GM12878 (cell line): ENCODE results near the gene SLC35E1. TPM values are rescaled to one million over a fixed set of nuclear protein-coding genes. Genes with fewer than 3 reads are reported as not detected.

ENCODE experiments used
- BACH1 ChIP-seq: fragments of 450-650 bp; IDR thresholded peaks from 2 replicates; pipeline ENCODE4 v1.6.1; 2017; ENCODE audit warnings: mild to moderate bottlenecking, borderline replicate concordance
- BCL11A ChIP-seq: IDR thresholded peaks from 2 replicates; pipeline ENCODE4 v1.6.1; 2011; ENCODE audit warnings: low read depth, low read length
- CBX5 ChIP-seq: sonication (generic); IDR thresholded peaks from 2 replicates; pipeline ENCODE4 v1.6.1; 2016; ENCODE audit warnings: low read depth, moderate library complexity, mild to moderate bottlenecking, inconsistent platforms
- CREB1 ChIP-seq: IDR thresholded peaks from 2 replicates; pipeline ENCODE4 v1.6.1; 2012; ENCODE audit warnings: low read depth, mild to moderate bottlenecking, inconsistent platforms
- DPF2 ChIP-seq: fragments of 450-650 bp; IDR thresholded peaks from 2 replicates; pipeline ENCODE4 v1.6.1; 2017; ENCODE audit warnings: mild to moderate bottlenecking
- EED ChIP-seq: sonication (generic); IDR thresholded peaks from 2 replicates; pipeline ENCODE4 v1.6.1; 2016; ENCODE audit warnings: antibody characterized with exemption, low read depth
- EP300 ChIP-seq, 2 experiments: fragments of 150-350 bp in 1 of 2; IDR thresholded peaks; 2 replicates each; pipeline ENCODE4 v1.6.1; 2011 to 2012; ENCODE audit warnings: low read depth in 2 of 2, low read length in 2 of 2, borderline replicate concordance in 1 of 2, improper control_type of control experiment in 1 of 2, inconsistent platforms in 1 of 2; ENCODE audit not compliant: control insufficient read depth in 1 of 2
- FOS ChIP-seq: IDR thresholded peaks from 3 replicates; pipeline ENCODE4 v1.6.1; 2011; ENCODE audit warnings: borderline replicate concordance; ENCODE audit not compliant: insufficient read length; ENCODE audit errors: extremely low read depth
- FOXK2 ChIP-seq: fragments of 450-650 bp; IDR thresholded peaks from 2 replicates; pipeline ENCODE4 v1.6.1; 2017; ENCODE audit warnings: mild to moderate bottlenecking, moderate library complexity
- FOXM1 ChIP-seq: IDR thresholded peaks from 2 replicates; pipeline ENCODE4 v1.6.1; 2012; ENCODE audit warnings: low read depth, mild to moderate bottlenecking, inconsistent platforms, low read length, moderate library complexity
- GABPA ChIP-seq: IDR thresholded peaks from 2 replicates; pipeline ENCODE4 v1.6.1; 2014; ENCODE audit warnings: antibody characterized with exemption, low read depth, mild to moderate bottlenecking, inconsistent platforms
- GATAD2B ChIP-seq: fragments of 450-650 bp; conservative IDR thresholded peaks from 2 replicates; pipeline ENCODE4 v1.6.1; 2017; ENCODE audit warnings: low read depth, mild to moderate bottlenecking, moderate library complexity
- HCFC1 ChIP-seq: fragments of 150-350 bp; IDR thresholded peaks from 2 replicates; pipeline ENCODE4 v1.6.1; 2014; ENCODE audit warnings: low read length
- HDAC6 ChIP-seq: fragments of 200-600 bp; sonication (generic); IDR thresholded peaks from one replicate; pipeline ENCODE4 v1.8.0; 2017; ENCODE audit warnings: antibody characterized with exemption; ENCODE audit not compliant: unreplicated experiment
- HDGF ChIP-seq: fragments of 450-650 bp; IDR thresholded peaks from 2 replicates; pipeline ENCODE4 v1.6.1; 2016; ENCODE audit warnings: antibody characterized with exemption
- JUND ChIP-seq: IDR thresholded peaks from 2 replicates; pipeline ENCODE4 v1.6.1; 2012; ENCODE audit warnings: low read depth, mild to moderate bottlenecking, low read length, improper control_type of control experiment, moderate library complexity
- MYB ChIP-seq: fragments of 150-350 bp; IDR thresholded peaks from 2 replicates; pipeline ENCODE4 v1.6.1; 2014; ENCODE audit warnings: mild to moderate bottlenecking, low read depth, low read length, borderline replicate concordance
- NBN ChIP-seq: fragments of 450-650 bp; IDR thresholded peaks from 2 replicates; pipeline ENCODE4 v1.6.1; 2016
- NR2C2 ChIP-seq: IDR thresholded peaks from 2 replicates; pipeline ENCODE4 v1.6.1; 2011; ENCODE audit warnings: borderline replicate concordance, low read depth; ENCODE audit not compliant: control insufficient read depth, insufficient read length
- PML ChIP-seq: IDR thresholded peaks from 2 replicates; pipeline ENCODE4 v1.6.1; 2012; ENCODE audit warnings: low read length, inconsistent platforms
- POLR2A ChIP-seq: IDR thresholded peaks from 2 replicates; pipeline ENCODE4 v1.6.1; 2011; ENCODE audit warnings: low read depth, mild to moderate bottlenecking, low read length
- RCOR1 ChIP-seq: conservative IDR thresholded peaks from 2 replicates; pipeline ENCODE4 v1.6.1; 2012; ENCODE audit warnings: low read depth, low read length, improper control_type of control experiment
- SREBF1 ChIP-seq: IDR thresholded peaks from 2 replicates; pipeline ENCODE4 v1.6.1; 2012; ENCODE audit warnings: mild to moderate bottlenecking, low read length
- STAT3 ChIP-seq: IDR thresholded peaks from 2 replicates; pipeline ENCODE4 v1.6.1; 2011; ENCODE audit warnings: low read depth, low read length, improper control_type of control experiment
- YY1 ChIP-seq: IDR thresholded peaks from 2 replicates; pipeline ENCODE4 v1.6.1; 2011; ENCODE audit warnings: low read depth, mild to moderate bottlenecking, low read length
- ZNF217 ChIP-seq: fragments of 450-650 bp; IDR thresholded peaks from 2 replicates; pipeline ENCODE4 v1.6.1; 2017; ENCODE audit warnings: antibody characterized with exemption, mild to moderate bottlenecking
- polyA plus RNA-seq, 11 experiments: library from polyadenylated mRNA; depleted of rRNA in 4 of 11; unstranded in 6 of 11; stranded (reverse) in 5 of 11; fragments of >200 nt; fragmentation: Nextera tagmentation in 4 of 11; fragmentation: Illumina TruSeq in 1 of 11; extraction: Ambion mirVana in 4 of 11; extraction: Trizol in 1 of 11; gene quantifications; 1 replicate in 1 of 11; 2 replicates in 10 of 11; pipeline versions ENCODE4 v1.2.1 to v1.2.3, GENCODE V29; 2011 to 2016; ENCODE audit warnings: inconsistent platforms in 2 of 11, missing spikeins in 2 of 11, low read depth in 1 of 11
- total RNA-seq, 4 experiments: library from RNA; depleted of rRNA in 3 of 4; stranded (reverse); fragments of >200 nt in 3 of 4; fragmentation: Illumina TruSeq in 1 of 4; extraction: Trizol in 1 of 4; gene quantifications; 2 replicates each; pipeline versions ENCODE4 v1.2.1 to v1.2.3, GENCODE V29; 2013 to 2021
- TF ChIP-seq, protein P1 (sequence below): fragments of 450-650 bp; IDR thresholded peaks from 2 replicates; pipeline ENCODE4 v1.6.1; 2018; ENCODE audit warnings: borderline replicate concordance, mild to moderate bottlenecking; ENCODE audit not compliant: partially characterized antibody
- TF ChIP-seq, protein P2 (sequence below): fragments of 450-650 bp; formaldehyde crosslinking; IDR thresholded peaks from 2 replicates; pipeline ENCODE4 v1.4.0; 2020; ENCODE audit warnings: mild to moderate bottlenecking, moderate library complexity

Gene SLC35E1
- total and polyA plus RNA-seq, 10 of the 15 experiments (the other 5 are each of a cell fraction or from before 2014, with no cell fraction given), result 11.3 to 37.7 (median 22.1) TPM

DNA sequence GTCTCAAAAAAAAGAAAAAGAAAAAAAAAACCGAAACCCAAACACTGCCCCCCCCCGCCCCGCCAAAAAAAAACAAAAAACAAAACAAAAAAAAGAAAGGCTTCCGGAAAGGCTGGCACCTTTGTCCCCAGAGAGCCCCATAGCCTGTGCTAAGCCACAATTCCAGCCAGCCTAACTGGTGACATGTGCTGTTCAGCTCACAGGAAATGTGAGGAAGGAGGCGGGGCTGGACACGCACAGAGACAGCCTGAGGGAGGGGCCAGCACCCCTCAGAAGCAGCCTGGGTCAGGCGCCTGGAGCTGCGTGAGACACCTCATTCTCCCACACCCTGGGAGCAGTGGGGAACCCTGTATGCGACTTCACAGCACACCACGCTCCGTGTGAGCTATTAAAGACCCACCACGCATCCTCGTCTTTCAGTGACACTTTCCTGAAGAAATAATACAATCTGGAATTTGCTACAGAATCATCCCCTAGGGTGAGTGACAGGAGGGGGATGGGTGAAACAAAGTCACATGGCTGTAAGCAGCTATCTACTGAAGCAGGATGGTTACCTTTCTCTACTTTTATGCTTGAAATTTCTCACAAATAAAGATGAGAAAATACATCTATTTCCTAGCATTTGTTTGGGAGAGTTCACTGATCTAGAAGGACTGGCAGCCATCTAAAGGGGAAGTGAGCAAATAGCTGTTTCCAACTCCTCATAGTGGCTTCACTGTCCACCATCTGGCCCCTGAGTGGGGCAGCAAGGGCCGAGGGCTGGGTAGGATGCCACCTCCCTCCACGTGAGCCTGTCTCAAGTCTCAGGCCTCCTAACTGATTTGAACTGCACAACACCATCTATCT is 12.3 kb upstream of the SLC35E1 start (continued):
- TF ChIP-seq ZNF217 (no peak), HDGF (peak; percentile 90), GATAD2B (peak; percentile 86), HCFC1 (peak; percentile 39), CBX5 (no peak), DPF2 (no peak; the same call in 1 of the 2 replicates), PML (no peak), BACH1 (peak; percentile 82), EP300 (IDR thresholded peaks at IDR 0.05; ENCODE audit: borderline replicate concordance in 1 of 2, control insufficient read depth in 1 of 2, low read depth in 2 of 2, low read length in 2 of 2) (peak; percentile 86 to 93), MYB (peak; percentile 48; the same call in 1 of the 2 replicates), NR2C2 (no peak), SREBF1 (0 out of 2 replicates have a peak, but pooled peaks have one; percentile 40), POLR2A (peak; percentile 94), HDAC6 (no peak), YY1 (peak; percentile 24), STAT3 (no peak; the same call in 1 of the 2 replicates), RCOR1 (no peak), NBN (peak; percentile 97), EED (peak; percentile 45; the same call in 1 of the 2 replicates), JUND (no peak), BCL11A (0 out of 2 replicates have a peak, but pooled peaks have one; percentile 7), CREB1 (no peak), FOS (no peak), FOXM1 (no peak), GABPA (no peak), FOXK2 (no peak)
- TF ChIP-seq, protein P1, sequence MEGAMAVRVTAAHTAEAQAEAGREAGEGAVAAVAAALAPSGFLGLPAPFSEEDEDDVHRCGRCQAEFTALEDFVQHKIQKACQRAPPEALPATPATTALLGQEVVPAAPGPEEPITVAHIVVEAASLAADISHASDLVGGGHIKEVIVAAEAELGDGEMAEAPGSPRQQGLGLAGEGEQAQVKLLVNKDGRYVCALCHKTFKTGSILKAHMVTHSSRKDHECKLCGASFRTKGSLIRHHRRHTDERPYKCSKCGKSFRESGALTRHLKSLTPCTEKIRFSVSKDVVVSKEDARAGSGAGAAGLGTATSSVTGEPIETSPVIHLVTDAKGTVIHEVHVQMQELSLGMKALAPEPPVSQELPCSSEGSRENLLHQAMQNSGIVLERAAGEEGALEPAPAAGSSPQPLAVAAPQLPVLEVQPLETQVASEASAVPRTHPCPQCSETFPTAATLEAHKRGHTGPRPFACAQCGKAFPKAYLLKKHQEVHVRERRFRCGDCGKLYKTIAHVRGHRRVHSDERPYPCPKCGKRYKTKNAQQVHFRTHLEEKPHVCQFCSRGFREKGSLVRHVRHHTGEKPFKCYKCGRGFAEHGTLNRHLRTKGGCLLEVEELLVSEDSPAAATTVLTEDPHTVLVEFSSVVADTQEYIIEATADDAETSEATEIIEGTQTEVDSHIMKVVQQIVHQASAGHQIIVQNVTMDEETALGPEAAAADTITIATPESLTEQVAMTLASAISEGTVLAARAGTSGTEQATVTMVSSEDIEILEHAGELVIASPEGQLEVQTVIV, result peak; percentile 70
- TF ChIP-seq, protein P2, sequence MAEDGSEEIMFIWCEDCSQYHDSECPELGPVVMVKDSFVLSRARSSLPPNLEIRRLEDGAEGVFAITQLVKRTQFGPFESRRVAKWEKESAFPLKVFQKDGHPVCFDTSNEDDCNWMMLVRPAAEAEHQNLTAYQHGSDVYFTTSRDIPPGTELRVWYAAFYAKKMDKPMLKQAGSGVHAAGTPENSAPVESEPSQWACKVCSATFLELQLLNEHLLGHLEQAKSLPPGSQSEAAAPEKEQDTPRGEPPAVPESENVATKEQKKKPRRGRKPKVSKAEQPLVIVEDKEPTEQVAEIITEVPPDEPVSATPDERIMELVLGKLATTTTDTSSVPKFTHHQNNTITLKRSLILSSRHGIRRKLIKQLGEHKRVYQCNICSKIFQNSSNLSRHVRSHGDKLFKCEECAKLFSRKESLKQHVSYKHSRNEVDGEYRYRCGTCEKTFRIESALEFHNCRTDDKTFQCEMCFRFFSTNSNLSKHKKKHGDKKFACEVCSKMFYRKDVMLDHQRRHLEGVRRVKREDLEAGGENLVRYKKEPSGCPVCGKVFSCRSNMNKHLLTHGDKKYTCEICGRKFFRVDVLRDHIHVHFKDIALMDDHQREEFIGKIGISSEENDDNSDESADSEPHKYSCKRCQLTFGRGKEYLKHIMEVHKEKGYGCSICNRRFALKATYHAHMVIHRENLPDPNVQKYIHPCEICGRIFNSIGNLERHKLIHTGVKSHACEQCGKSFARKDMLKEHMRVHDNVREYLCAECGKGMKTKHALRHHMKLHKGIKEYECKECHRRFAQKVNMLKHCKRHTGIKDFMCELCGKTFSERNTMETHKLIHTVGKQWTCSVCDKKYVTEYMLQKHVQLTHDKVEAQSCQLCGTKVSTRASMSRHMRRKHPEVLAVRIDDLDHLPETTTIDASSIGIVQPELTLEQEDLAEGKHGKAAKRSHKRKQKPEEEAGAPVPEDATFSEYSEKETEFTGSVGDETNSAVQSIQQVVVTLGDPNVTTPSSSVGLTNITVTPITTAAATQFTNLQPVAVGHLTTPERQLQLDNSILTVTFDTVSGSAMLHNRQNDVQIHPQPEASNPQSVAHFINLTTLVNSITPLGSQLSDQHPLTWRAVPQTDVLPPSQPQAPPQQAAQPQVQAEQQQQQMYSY, result no peak; the same call in 1 of the 2 replicates
